Neural progenitor cell (in vitro differentiated cells): ENCODE data around the gene NTM. TPM values are rescaled to one million over a fixed set of nuclear protein-coding genes. Genes with fewer than 3 reads are reported as not detected.

Experiments used
- DNase-seq: peaks from one replicate; pipeline ENCODE4 v3.0.0-alpha.2; 2016; ENCODE audit warnings: low spot score
- H2AFZ ChIP-seq: fragments of 200-600 bp; sonication (generic); replicated peaks from 2 replicates; pipeline ENCODE4 v1.6.1; 2016; ENCODE audit warnings: antibody characterized with exemption
- H3F3A ChIP-seq: fragments of 200-600 bp; sonication (generic); 2 replicates; pipeline ENCODE4 v1.6.1; 2016; ENCODE audit warnings: antibody characterized with exemption, low read depth
- H3K27ac ChIP-seq: fragments of 200-600 bp; sonication (generic); 2 replicates; pipeline ENCODE4 v1.5.1; 2016; ENCODE audit warnings: mild to moderate bottlenecking
- H3K27me3 ChIP-seq: fragments of 200-600 bp; sonication (generic); 2 replicates; pipeline ENCODE4 v1.6.1; 2016; ENCODE audit warnings: mild to moderate bottlenecking, moderate library complexity
- H3K36me3 ChIP-seq: fragments of 200-600 bp; sonication (generic); 2 replicates; pipeline ENCODE4 v1.5.1; 2016
- H3K4me1 ChIP-seq: fragments of 200-600 bp; sonication (generic); 2 replicates; pipeline ENCODE4 v1.6.1; 2016; ENCODE audit warnings: mixed run types
- H3K4me2 ChIP-seq: fragments of 200-600 bp; sonication (generic); 2 replicates; pipeline ENCODE4 v1.6.1; 2016
- H3K4me3 ChIP-seq: fragments of 200-600 bp; sonication (generic); 2 replicates; pipeline ENCODE4 v1.5.1; 2016
- H3K79me2 ChIP-seq: fragments of 200-600 bp; sonication (generic); 2 replicates; pipeline ENCODE4 v1.6.1; 2016; ENCODE audit warnings: low read depth
- H3K9ac ChIP-seq: fragments of 200-600 bp; sonication (generic); 2 replicates; pipeline ENCODE4 v1.6.1; 2016
- H3K9me3 ChIP-seq: fragments of 200-600 bp; sonication (generic); 2 replicates; pipeline ENCODE4 v1.5.1; 2016; ENCODE audit warnings: low read depth
- H4K20me1 ChIP-seq: fragments of 200-600 bp; sonication (generic); 2 replicates; pipeline ENCODE4 v1.6.1; 2016; ENCODE audit warnings: low read depth
- H3K27ac Mint-ChIP-seq: 3 replicates; pipeline ENCODE4 v1.8.0; 2021; ENCODE audit warnings: mixed read lengths
- H3K27me3 Mint-ChIP-seq: 2 replicates; pipeline ENCODE4 v1.8.0; 2022; ENCODE audit warnings: low read depth, mild to moderate bottlenecking, inconsistent platforms, moderate library complexity, mixed read lengths; ENCODE audit not compliant: insufficient read depth
- H3K36me3 Mint-ChIP-seq: 3 replicates; pipeline ENCODE4 v1.8.0; 2021; ENCODE audit warnings: mixed read lengths
- H3K4me1 Mint-ChIP-seq: 3 replicates; pipeline ENCODE4 v1.8.0; 2021; ENCODE audit warnings: mixed read lengths
- H3K4me3 Mint-ChIP-seq: 3 replicates; pipeline ENCODE4 v1.8.0; 2021; ENCODE audit warnings: mild to moderate bottlenecking, moderate library complexity, mixed read lengths
- H3K9me3 Mint-ChIP-seq: 3 replicates; pipeline ENCODE4 v1.8.0; 2020; ENCODE audit warnings: mixed read lengths
- CTCF ChIP-seq: fragments of 200-600 bp; sonication (generic); IDR thresholded peaks from 2 replicates; pipeline ENCODE4 v1.5.1; 2017; ENCODE audit warnings: antibody characterized with exemption, mild to moderate bottlenecking
- EZH2 ChIP-seq: fragments of 200-600 bp; sonication (generic); IDR thresholded peaks from 2 replicates; pipeline ENCODE4 v1.6.1; 2017; ENCODE audit warnings: antibody characterized with exemption, mild to moderate bottlenecking, moderate library complexity
- EZH2phosphoT487 ChIP-seq: fragments of 200-600 bp; sonication (generic); IDR thresholded peaks from 2 replicates; pipeline ENCODE4 v1.6.1; 2017; ENCODE audit warnings: antibody characterized with exemption
- total RNA-seq: library from RNA; depleted of rRNA; stranded (reverse); fragments of >200 nt; gene quantifications from 2 replicates; pipeline ENCODE4 v1.2.3, GENCODE V29; 2015; ENCODE audit warnings: low replicate concordance

Gene NTM
- total RNA-seq, 1 donor from 2014 or later: 4.3 TPM

- no peak overlapping the region for H3K4me2 ChIP-seq
- no peaks in the 10 kb centered on the region for H3K9me3 ChIP-seq
- Mint-ChIP-seq H3K9me3 (no peaks in the 10 kb centered on the region), H3K36me3 (no peaks in the 10 kb centered on the region), H3K27ac (no peak overlapping the region), H3K27me3 (no peaks in the 10 kb centered on the region), H3K4me3 (no peak overlapping the region), H3K4me1 (peaks cover 7% of the 10 kb centered on the region)
- no peaks in the 10 kb centered on the region for H3F3A ChIP-seq
- H3K4me1 ChIP-seq: no peaks in the 10 kb centered on the region
- TF ChIP-seq CTCF: no peak
- TF ChIP-seq EZH2: no peak
- no peak for TF ChIP-seq EZH2phosphoT487
- no peaks in the 10 kb centered on the region for H4K20me1 ChIP-seq
- DNase-seq: no peak
- no peaks in the 10 kb centered on the region for H3K36me3 ChIP-seq
- no peak overlapping the region for H3K27ac ChIP-seq
- H3K79me2 ChIP-seq: no peaks in the 10 kb centered on the region
- no peak overlapping the region for H3K4me3 ChIP-seq
- no peak overlapping the region for H3K9ac ChIP-seq
- no peak overlapping the region for H2AFZ ChIP-seq
- H3K27me3 ChIP-seq: no peaks in the 10 kb centered on the region
Measured at GRCh38 chr11:131351848-131352247, 18.6 kb upstream of the NTM start.

- H3K4me1 Mint-ChIP-seq: peaks cover 7% of the 10 kb centered on the region
- no peak overlapping the region for H3K4me3 Mint-ChIP-seq
- Histone ChIP-seq H4K20me1 (no peaks in the 10 kb centered on the region), H3K9ac (no peak overlapping the region), H3K79me2 (no peaks in the 10 kb centered on the region), H3K4me1 (no peaks in the 10 kb centered on the region), H3K9me3 (no peaks in the 10 kb centered on the region), H3K27ac (no peak overlapping the region), H3K4me2 (no peak overlapping the region), H3F3A (no peaks in the 10 kb centered on the region), H3K27me3 (no peaks in the 10 kb centered on the region), H3K4me3 (no peak overlapping the region), H3K36me3 (no peaks in the 10 kb centered on the region), H2AFZ (peak overlapping the region; percentile 86)
- no peaks in the 10 kb centered on the region for H3K27me3 Mint-ChIP-seq
- no peak overlapping the region for H3K27ac Mint-ChIP-seq
- no peaks in the 10 kb centered on the region for H3K36me3 Mint-ChIP-seq
- no peak for TF ChIP-seq EZH2phosphoT487
- TF ChIP-seq EZH2: no peak
- TF ChIP-seq CTCF: no peak
- H3K9me3 Mint-ChIP-seq: no peaks in the 10 kb centered on the region
- DNase-seq: no peak
Measured at GRCh38 chr11:131353766-131354165, 16.6 kb upstream of the NTM start.

GRCh38 chr11:131354251-131354701, 16.1 kb upstream of the NTM start:
- Histone ChIP-seq H3K36me3 (no peaks in the 10 kb centered on the region), H3K4me2 (no peak overlapping the region), H3K9me3 (no peaks in the 10 kb centered on the region), H3F3A (no peaks in the 10 kb centered on the region), H3K27ac (no peak overlapping the region), H3K9ac (no peak overlapping the region), H4K20me1 (no peaks in the 10 kb centered on the region), H2AFZ (peak overlapping the region; percentile 86), H3K79me2 (no peaks in the 10 kb centered on the region), H3K4me1 (no peaks in the 10 kb centered on the region), H3K4me3 (no peak overlapping the region), H3K27me3 (no peaks in the 10 kb centered on the region)
- Mint-ChIP-seq H3K27me3 (no peaks in the 10 kb centered on the region), H3K4me3 (no peak overlapping the region), H3K36me3 (no peaks in the 10 kb centered on the region), H3K4me1 (peaks cover 7% of the 10 kb centered on the region), H3K27ac (no peak overlapping the region), H3K9me3 (no peaks in the 10 kb centered on the region)
- no peak for TF ChIP-seq EZH2phosphoT487
- TF ChIP-seq EZH2: no peak
- TF ChIP-seq CTCF: no peak
- DNase-seq: no peak
